EH (cell line): ENCODE data around the gene CD300C.
"Not testable (repeated sequence)": the region's sequence is repeated elsewhere in the genome, so short reads cannot be mapped to it uniquely, and the experiment has no call there.

Experiments
- DNase-seq: peaks from one replicate; pipeline ENCODE4 v3.0.0-alpha.2; 2015; ENCODE audit warnings: low read depth

Gene CD300C

DNA sequence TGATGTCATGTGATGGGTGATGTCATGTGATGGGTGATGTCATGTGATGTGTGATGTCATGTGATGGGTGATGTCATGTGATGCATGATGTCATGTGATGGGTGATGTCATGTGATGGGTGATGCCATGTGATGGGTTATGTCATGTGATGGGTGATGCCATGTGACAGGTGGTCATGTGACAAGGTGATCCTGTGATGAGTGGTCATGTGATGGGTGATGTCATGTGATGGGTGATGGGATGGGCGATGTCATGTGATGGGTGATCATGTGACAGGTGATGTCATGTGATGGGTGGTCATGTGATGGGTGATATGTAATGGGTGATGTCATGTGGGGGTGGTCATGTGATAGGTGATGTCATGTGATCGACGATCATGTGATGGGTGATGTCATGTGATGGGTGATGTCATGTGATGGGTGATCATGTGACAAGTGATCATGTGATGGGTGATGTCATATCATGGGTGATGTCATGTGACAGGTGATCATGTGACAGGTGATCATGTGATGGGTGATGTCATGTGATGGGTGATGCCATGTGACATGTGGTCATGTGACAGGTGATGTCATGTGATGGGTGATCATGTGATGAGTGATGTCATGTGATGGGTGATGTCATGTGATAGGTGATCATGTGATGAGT, 31.8 kb downstream of the CD300C start:
- peak; percentile 35 for DNase-seq

DNA sequence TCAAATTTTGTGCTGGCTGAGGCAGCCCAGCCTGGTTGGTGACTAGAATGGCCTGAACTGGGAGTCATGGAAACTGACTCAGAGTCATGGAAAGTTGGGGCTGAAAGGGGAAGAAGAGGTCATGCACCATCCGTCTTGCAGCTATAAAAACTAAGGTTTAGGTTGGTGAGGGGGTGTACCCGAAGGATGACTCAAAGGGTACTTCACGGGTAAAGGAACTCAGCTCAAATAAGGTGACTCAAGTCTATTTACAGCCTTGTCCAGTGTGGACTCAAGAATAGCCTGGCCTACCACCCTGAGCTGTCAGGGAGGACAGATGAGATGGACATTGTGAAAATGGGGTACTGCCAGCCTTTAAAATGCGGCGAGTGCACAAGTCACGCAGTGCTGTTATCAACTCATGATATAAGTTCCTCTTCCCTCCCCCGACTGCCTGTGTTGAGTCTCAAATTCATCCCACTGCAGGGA, 33.3 kb downstream of the CD300C start:
- DNase-seq: no peak

DNA sequence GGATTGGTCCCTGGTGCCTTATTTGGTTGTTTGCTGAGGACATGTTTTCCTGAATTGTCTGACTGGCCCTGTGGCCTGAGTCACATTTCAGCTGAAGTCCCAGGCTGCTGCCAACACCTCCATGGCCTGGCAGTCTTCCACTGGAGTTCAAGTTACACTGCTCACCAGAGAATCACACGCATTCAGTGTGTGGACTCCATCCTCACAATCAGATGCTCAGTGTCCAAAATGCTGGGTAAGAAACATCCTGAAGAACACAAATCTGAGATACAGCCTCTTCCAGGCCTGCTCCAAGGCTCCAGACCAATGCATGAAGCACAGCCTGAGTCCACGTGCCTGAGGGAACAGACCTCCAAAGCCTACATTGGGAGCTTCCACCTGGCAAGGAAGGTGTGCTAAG, 33.9 kb downstream of the CD300C start:
- DNase-seq: no peak

DNA sequence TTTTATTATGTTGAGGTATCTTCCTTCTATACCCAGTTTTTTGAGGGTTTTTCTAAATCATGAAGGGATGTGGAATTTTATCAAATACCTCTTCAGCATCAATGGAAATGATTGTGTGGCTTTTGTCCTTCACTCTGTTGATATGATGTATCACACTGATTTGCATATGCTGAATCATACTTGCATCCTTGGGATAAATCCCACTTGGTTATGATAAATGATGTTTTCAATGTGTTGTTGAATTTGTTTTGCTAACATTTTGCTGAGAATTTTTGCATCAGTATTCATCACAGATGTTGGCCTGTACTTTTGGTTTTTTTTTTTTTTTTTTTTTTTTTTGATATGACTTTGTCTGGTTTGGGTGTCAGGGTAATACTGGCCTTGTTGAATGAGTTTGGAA, 37.8 kb downstream of the CD300C start:
- DNase-seq: no peak

DNA sequence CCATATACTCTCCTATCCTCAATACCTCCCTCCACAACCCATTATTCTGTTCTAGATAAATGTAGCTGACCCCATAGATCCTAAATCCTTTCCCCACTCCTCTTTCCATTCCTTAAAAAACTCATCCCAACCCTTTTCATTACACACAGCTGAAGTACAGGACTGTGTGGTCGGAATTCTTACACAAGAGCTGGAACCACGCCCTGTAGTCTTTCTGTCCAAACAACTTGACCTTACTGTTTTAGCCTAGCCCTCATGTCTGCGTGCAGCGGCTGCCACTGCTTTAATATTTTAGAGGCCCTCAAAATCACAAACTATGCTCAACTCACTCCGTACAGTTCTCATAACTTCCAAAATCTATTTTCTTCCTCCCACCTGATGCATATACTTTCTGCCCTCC, 42.0 kb downstream of the CD300C start:
- DNase-seq: not testable (repeated sequence)

DNA sequence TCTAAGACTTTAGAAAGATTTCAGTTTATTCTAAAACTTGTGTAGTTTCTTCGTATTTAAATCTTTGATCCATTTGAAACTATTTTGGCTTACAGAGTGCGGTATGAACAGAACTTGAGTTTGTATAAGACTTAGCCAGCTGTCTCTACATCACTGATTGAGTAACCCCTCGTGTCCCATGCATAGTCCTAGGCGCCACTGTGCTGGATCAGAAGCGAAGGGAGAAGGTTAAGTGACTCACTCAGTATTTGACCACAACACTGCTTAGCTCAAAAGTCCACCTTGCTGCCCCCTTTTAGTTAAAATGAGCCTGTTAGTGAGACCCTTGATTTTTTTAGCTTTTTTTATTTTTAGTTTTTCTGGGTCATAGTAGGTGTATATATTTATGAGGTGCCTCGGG, 43.1 kb downstream of the CD300C start:
- DNase-seq: no peak

DNA sequence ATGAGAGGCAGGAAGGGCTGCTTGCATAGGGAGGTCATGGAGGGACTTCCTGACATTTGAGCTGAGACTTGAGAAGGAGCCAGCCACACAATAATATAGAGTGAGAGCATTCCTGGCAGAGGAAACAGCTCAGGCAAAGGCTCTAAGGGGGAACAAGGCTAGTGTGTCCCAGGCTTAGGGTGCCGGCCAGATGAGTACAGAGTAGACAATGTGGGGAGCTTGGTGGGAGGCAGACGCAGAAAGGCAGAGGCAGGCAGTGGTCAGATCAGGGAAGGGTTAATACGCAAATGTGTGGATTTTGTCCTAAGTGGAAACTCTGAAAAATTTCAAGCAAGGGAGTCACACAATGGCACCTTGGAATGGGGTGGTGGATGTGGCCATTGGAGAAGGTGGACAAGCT, 45.9 kb downstream of the CD300C start:
- DNase-seq: no peak

DNA sequence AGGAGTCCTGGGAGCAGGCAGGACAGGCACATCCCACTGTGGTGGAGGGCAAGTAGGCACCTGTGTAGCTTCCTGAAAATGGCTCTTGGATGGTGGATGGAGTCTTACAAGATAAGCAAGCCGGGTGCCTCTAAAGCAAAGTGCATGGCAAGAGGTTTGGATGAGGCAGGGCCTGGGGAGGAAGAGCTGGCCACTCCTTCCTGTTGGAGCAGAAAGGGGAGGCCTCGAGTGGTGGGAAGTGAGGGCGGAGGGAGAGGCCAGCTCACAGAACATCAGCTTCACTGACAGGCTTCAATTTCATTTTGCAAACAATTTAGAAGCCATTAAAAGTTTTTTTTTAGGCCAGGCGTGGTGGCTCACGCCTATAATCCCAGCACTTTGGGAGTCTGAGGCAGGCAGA, 48.4 kb downstream of the CD300C start:
- no peak for DNase-seq

DNA sequence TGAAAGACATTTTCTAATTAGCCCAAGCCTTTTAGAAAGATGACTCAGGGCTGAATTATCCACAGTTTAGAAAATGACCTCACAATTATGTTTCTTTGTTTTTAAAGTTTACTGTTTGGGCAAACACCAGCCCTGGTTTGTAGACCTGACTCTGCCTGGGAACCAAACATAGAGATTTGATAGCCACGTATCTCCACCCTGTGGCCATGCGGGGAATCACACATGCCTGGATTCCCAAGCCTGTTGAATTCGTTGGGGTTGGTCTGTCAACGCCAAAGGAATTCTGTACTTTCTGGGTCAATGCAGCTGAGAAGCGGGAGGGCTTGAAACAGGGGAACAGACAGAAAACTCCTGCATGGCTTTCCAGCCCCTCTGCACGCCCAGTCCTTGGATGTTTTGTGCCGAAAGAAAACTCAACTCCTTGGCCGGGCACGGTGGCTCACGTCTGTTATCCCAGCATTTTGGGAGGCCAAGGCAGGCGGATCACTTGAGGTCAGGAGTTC, 52.5 kb downstream of the CD300C start:
- peak; percentile 30 for DNase-seq

DNA sequence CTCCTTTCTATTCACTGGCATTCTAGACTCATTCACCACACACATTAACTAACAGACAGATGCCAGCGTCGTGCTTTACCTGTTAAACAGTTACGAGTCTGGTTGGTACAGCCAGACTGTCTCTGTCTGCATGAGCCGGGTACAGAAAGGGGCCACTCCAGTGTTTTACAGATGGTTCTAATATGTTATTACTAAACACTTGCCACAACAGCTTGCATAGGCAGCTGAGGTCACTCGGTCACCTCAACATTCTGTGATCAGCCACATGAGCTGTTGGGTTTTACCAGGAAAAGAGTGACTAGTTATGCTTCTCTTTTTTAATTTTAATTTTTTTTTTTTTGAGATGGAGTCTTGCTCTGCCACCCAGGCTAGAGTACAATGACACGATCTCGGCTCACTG, 54.3 kb downstream of the CD300C start:
- no peak for DNase-seq
